Mesendoderm (in vitro differentiated cells): ENCODE data around the gene PABPC3.

Experiments
- DNase-seq: peaks from one replicate; pipeline ENCODE4 v3.0.0; 2013
- H2AK5ac ChIP-seq: 2 replicates; pipeline ENCODE4 v1.6.1; 2013; ENCODE audit warnings: low read length, inconsistent platforms
- H2BK120ac ChIP-seq: 2 replicates; pipeline ENCODE4 v1.6.1; 2013; ENCODE audit warnings: low read depth, mild to moderate bottlenecking, low read length, moderate library complexity, mixed read lengths
- H2BK15ac ChIP-seq: replicated peaks from 2 replicates; pipeline ENCODE4 v1.6.1; 2013; ENCODE audit warnings: low read depth, mild to moderate bottlenecking, moderate library complexity
- H2BK5ac ChIP-seq: 2 replicates; pipeline ENCODE4 v1.6.1; 2013; ENCODE audit warnings: low read length, inconsistent platforms
- H3K18ac ChIP-seq: 2 replicates; pipeline ENCODE4 v1.6.1; 2013; ENCODE audit warnings: mild to moderate bottlenecking, low read length, mixed read lengths
- H3K23ac ChIP-seq: one replicate; pipeline ENCODE4 v1.6.1; 2013; ENCODE audit warnings: low read length
- H3K27ac ChIP-seq: 2 replicates; pipeline ENCODE4 v1.5.1; 2013; ENCODE audit warnings: low read depth, mild to moderate bottlenecking, inconsistent platforms, low read length, moderate library complexity
- H3K27me3 ChIP-seq: 2 replicates; pipeline ENCODE4 v1.6.1; 2013; ENCODE audit warnings: low read length, control low read depth, mild to moderate bottlenecking, inconsistent platforms; ENCODE audit not compliant: insufficient read depth, poor library complexity
- H3K36me3 ChIP-seq: 2 replicates; pipeline ENCODE4 v1.6.1; 2013; ENCODE audit warnings: low read length, inconsistent platforms; ENCODE audit not compliant: control insufficient read depth, insufficient read depth
- H3K4ac ChIP-seq: one replicate; pipeline ENCODE4 v1.6.1; 2013; ENCODE audit warnings: low read depth, mild to moderate bottlenecking, low read length, moderate library complexity
- H3K4me1 ChIP-seq: 2 replicates; pipeline ENCODE4 v1.6.1; 2013; ENCODE audit warnings: low read depth, low read length, inconsistent platforms; ENCODE audit not compliant: control insufficient read depth
- H3K4me2 ChIP-seq: 2 replicates; pipeline ENCODE4 v1.6.1; 2013; ENCODE audit warnings: low read length
- H3K4me3 ChIP-seq: 2 replicates; pipeline ENCODE4 v1.5.1; 2013; ENCODE audit warnings: mild to moderate bottlenecking, low read length
- H3K56ac ChIP-seq: one replicate; pipeline ENCODE4 v1.6.1; 2013; ENCODE audit warnings: low read length
- H3K79me1 ChIP-seq: 2 replicates; pipeline ENCODE4 v1.6.1; 2013; ENCODE audit warnings: low read length, inconsistent platforms
- H3K79me2 ChIP-seq: 2 replicates; pipeline ENCODE4 v1.6.1; 2013; ENCODE audit warnings: mild to moderate bottlenecking, low read length; ENCODE audit not compliant: control insufficient read depth, insufficient read depth
- H3K9ac ChIP-seq: 2 replicates; pipeline ENCODE4 v1.6.1; 2013; ENCODE audit warnings: low read length, inconsistent platforms
- H4K5ac ChIP-seq: one replicate; pipeline ENCODE4 v1.6.1; 2013; ENCODE audit warnings: low read length
- H4K8ac ChIP-seq: one replicate; pipeline ENCODE4 v1.6.1; 2013; ENCODE audit warnings: low read depth, mild to moderate bottlenecking, control low read depth, low read length, moderate library complexity
- WGBS: extraction: QIAGEN DNeasy Blood & Tissue Kit; methylation state at CpG from one replicate; pipeline ENCODE4 v1.1.7; 2013; ENCODE audit warnings: low lambda C conversion rate, missing lambda C conversion rate; ENCODE audit not compliant: insufficient coverage; ENCODE audit errors: extremely low coverage; 5-methylcytosine and 5-hydroxymethylcytosine counted together

The PABPC3 gene

DNA sequence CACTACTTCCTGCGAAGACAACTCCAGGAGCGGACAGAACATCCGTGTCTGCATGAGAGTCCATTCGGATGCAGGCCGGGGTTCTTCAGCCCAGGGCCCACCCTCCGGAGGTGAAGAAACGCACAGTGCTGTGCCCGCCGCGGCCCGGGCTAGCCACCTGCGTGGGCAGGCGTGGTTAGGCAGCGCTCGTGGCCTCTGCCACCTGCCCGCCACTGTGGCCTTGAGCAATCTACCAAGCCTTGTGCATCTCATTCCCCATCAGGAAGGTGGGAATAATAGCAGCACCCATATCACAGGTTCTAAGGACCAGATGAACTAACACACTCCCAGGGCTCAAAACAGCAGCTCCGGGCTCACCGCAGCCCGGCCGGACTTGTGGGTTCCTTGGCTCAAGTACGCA, 26.7 kb upstream of the PABPC3 start:
- H2BK5ac ChIP-seq = no peak overlapping the region
- no peaks in the 10 kb centered on the region for H3K4me1 ChIP-seq
- no peak overlapping the region for H3K4me3 ChIP-seq
- H3K4me2 ChIP-seq = no peak overlapping the region
- H3K56ac ChIP-seq = no peak overlapping the region
- no CpG with 5 or more reads among the region's 21 CpGs for WGBS
- no peak overlapping the region for H3K27ac ChIP-seq
- no peak overlapping the region for H3K23ac ChIP-seq
- H2BK120ac ChIP-seq = no peak overlapping the region
- no peak overlapping the region for H3K18ac ChIP-seq
- no peaks in the 10 kb centered on the region for H3K36me3 ChIP-seq
- H3K79me1 ChIP-seq = no peaks in the 10 kb centered on the region
- no peak overlapping the region for H2BK15ac ChIP-seq
- no peak for DNase-seq
- H3K9ac ChIP-seq = no peak overlapping the region
- no peak overlapping the region for H2AK5ac ChIP-seq
- H4K8ac ChIP-seq = no peak overlapping the region
- no peaks in the 10 kb centered on the region for H3K27me3 ChIP-seq
- H3K4ac ChIP-seq = no peak overlapping the region
- no peak overlapping the region for H4K5ac ChIP-seq
- no peaks in the 10 kb centered on the region for H3K79me2 ChIP-seq

- no peaks in the 10 kb centered on the region for H3K4me1 ChIP-seq
- H3K9ac ChIP-seq = no peak overlapping the region
- no peak overlapping the region for H4K8ac ChIP-seq
- H3K4me3 ChIP-seq = no peak overlapping the region
- no peak overlapping the region for H4K5ac ChIP-seq
- no peak overlapping the region for H3K27ac ChIP-seq
- no peaks in the 10 kb centered on the region for H3K36me3 ChIP-seq
- H2BK5ac ChIP-seq = no peak overlapping the region
- DNase-seq = no peak
- H3K56ac ChIP-seq = no peak overlapping the region
- H2BK120ac ChIP-seq = no peak overlapping the region
- no peaks in the 10 kb centered on the region for H3K79me2 ChIP-seq
- no peaks in the 10 kb centered on the region for H3K27me3 ChIP-seq
- H2AK5ac ChIP-seq = no peak overlapping the region
- no peak overlapping the region for H3K4me2 ChIP-seq
- no peak overlapping the region for H3K18ac ChIP-seq
- H3K4ac ChIP-seq = no peak overlapping the region
- H3K23ac ChIP-seq = no peak overlapping the region
- no CpG with 5 or more reads among the region's 8 CpGs for WGBS
- no peak overlapping the region for H2BK15ac ChIP-seq
- no peaks in the 10 kb centered on the region for H3K79me1 ChIP-seq
Measured at GRCh38 chr13:25069911-25070310, 26.0 kb upstream of the PABPC3 start.

DNA sequence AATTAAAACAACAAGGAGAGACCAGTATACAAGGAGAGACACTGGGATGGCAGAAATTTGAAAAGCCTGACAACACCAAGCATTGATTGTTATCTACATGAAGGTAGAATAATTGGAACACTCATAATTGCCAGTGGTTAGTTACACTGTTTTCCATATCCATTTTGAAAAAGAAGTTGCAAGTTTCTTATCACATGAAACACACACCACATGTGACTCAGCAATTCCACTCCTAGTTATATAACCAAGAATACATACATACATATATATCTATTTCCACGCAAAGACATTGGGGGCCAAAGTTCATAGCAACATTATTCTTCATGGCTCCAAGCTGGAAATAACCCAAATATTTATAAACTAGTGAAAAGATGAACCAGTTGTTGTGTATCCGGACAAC, 15.2 kb upstream of the PABPC3 start:
- no peak overlapping the region for H3K4me3 ChIP-seq
- DNase-seq = no peak
- no peaks in the 10 kb centered on the region for H3K79me2 ChIP-seq

GRCh38 chr13:25084096-25084495, 11.8 kb upstream of the PABPC3 start:
- DNase-seq = no peak
- no CpG with 5 or more reads among the region's 1 CpG for WGBS

More for the DNA sequence above, 15.2 kb upstream of the PABPC3 start:
- WGBS = no CpG with 5 or more reads among the region's 2 CpGs
- no peak overlapping the region for H2BK5ac ChIP-seq
- H2BK15ac ChIP-seq = no peak overlapping the region
- H3K27me3 ChIP-seq = no peaks in the 10 kb centered on the region
- no peaks in the 10 kb centered on the region for H3K36me3 ChIP-seq
- no peak overlapping the region for H4K8ac ChIP-seq
- no peaks in the 10 kb centered on the region for H3K4me1 ChIP-seq
- H3K4ac ChIP-seq = no peak overlapping the region
- H3K79me1 ChIP-seq = no peaks in the 10 kb centered on the region
- no peak overlapping the region for H3K18ac ChIP-seq
- H3K9ac ChIP-seq = no peak overlapping the region
- H2BK120ac ChIP-seq = no peak overlapping the region
- no peak overlapping the region for H3K27ac ChIP-seq
- no peak overlapping the region for H2AK5ac ChIP-seq
- H4K5ac ChIP-seq = no peak overlapping the region
- no peak overlapping the region for H3K56ac ChIP-seq
- no peak overlapping the region for H3K4me2 ChIP-seq
- H3K23ac ChIP-seq = no peak overlapping the region

DNA sequence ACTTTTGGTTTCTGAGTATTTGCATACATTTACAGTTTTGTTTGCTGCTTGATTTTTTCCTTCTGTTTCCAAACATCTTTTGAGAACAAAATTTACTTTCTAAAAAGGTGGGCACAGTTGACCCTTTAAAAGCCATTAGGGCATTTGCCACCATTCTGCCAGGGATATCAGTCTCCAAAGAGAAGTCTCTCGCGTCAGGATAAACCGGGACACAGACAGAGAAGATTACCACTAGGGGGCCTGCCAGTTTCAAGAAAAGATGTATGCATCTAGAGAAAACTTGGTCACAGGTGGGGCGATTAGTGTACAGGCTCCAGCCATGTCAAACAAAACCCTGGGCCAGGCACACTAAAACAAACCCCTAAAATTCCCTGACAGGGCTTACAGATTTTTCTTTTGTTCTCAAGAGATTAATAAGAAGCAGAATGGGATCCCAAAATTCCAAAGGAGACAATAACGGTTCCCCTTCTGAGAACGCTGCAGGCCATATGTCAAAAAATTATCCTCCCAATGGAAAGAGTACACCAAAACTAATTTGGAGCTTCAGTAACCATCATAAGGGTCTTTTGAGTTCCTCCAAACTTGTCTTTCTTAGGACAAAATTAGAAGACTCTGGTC, 10.7 kb upstream of the PABPC3 start:
- Histone ChIP-seq H2BK15ac (no peak overlapping the region), H3K23ac (no peak overlapping the region), H3K4me2 (no peak overlapping the region), H2BK120ac (no peak overlapping the region), H3K9ac (no peak overlapping the region), H3K79me1 (no peaks in the 10 kb centered on the region), H3K4me1 (no peaks in the 10 kb centered on the region), H3K4ac (no peak overlapping the region), H3K79me2 (no peaks in the 10 kb centered on the region), H3K18ac (no peak overlapping the region), H3K36me3 (no peaks in the 10 kb centered on the region), H2BK5ac (no peak overlapping the region), H4K8ac (no peak overlapping the region), H3K27me3 (no peaks in the 10 kb centered on the region), H3K27ac (no peak overlapping the region), H3K4me3 (no peak overlapping the region), H2AK5ac (no peak overlapping the region), H3K56ac (no peak overlapping the region), H4K5ac (no peak overlapping the region)
- WGBS = no CpG with 5 or more reads among the region's 6 CpGs
- DNase-seq = peak; percentile 70

More at GRCh38 chr13:25084096-25084495, 11.8 kb upstream of the PABPC3 start:
- H3K18ac ChIP-seq = no peak overlapping the region
- H4K5ac ChIP-seq = no peak overlapping the region
- no peak overlapping the region for H2AK5ac ChIP-seq
- H3K4me1 ChIP-seq = no peaks in the 10 kb centered on the region
- no peak overlapping the region for H2BK15ac ChIP-seq
- no peak overlapping the region for H3K9ac ChIP-seq
- no peaks in the 10 kb centered on the region for H3K79me2 ChIP-seq
- no peak overlapping the region for H3K4me3 ChIP-seq
- no peak overlapping the region for H3K4ac ChIP-seq
- H2BK5ac ChIP-seq = no peak overlapping the region
- H3K27ac ChIP-seq = no peak overlapping the region
- H3K56ac ChIP-seq = no peak overlapping the region
- no peaks in the 10 kb centered on the region for H3K79me1 ChIP-seq
- no peak overlapping the region for H3K4me2 ChIP-seq
- H3K36me3 ChIP-seq = no peaks in the 10 kb centered on the region
- no peak overlapping the region for H4K8ac ChIP-seq
- no peak overlapping the region for H2BK120ac ChIP-seq
- no peaks in the 10 kb centered on the region for H3K27me3 ChIP-seq
- no peak overlapping the region for H3K23ac ChIP-seq

DNA sequence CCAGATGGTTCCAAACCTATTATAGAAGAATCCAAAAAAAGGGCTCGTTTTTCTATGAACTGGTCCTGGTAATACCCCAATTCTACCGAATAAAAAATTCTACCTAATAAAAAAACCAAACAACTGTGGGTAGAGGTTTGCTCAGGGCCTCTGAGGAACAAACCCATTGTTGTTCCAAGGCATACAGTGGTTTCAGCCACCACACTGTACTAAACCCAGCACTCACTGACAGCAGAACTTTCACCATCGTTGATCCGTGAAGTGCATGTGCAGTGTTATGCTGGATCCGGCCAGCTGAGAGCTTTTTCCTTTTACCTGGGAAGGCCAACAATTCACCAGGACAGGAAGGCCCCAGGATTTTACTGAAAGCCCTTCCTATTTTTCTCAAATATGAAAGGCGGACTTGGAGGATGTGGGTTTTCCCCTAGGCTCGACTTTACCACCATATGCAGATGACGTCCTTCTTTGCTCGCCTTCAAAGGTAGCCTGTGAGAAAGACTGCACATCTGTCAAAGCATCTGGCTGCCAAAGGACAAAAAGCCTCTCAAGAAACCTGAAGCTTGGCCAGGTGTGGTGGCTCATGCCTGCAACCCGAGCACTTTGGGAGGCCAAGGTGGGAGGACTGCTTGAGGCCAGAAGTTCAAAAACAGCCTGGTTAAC, 7.2 kb upstream of the PABPC3 start:
- Histone ChIP-seq H3K79me2 (no peaks in the 10 kb centered on the region), H3K56ac (no peak overlapping the region), H3K23ac (no peak overlapping the region), H3K79me1 (no peaks in the 10 kb centered on the region), H2BK5ac (no peak overlapping the region), H3K36me3 (no peaks in the 10 kb centered on the region), H3K9ac (no peak overlapping the region), H4K5ac (no peak overlapping the region), H2BK120ac (no peak overlapping the region), H3K18ac (no peak overlapping the region), H3K27ac (no peak overlapping the region), H3K4me1 (no peaks in the 10 kb centered on the region), H2BK15ac (no peak overlapping the region), H4K8ac (no peak overlapping the region), H3K27me3 (no peaks in the 10 kb centered on the region), H2AK5ac (no peak overlapping the region), H3K4me3 (no peak overlapping the region), H3K4ac (no peak overlapping the region), H3K4me2 (no peak overlapping the region)
- no peak for DNase-seq
- WGBS = no CpG with 5 or more reads among the region's 10 CpGs
